Left colon (tissue), 2 donors: ENCODE data around the gene STYK1. TPM values are rescaled to one million over a fixed set of nuclear protein-coding genes. Genes with fewer than 3 reads are reported as not detected.
"Not testable (repeated sequence)": the region's sequence is repeated elsewhere in the genome, so short reads cannot be mapped to it uniquely, and the experiment has no call there.

Experiments used
- ATAC-seq: fragments of 200-7000 bp; cut with Tn5 transposase; one replicate; pipeline ENCODE4 v1.9.1; 2020; ENCODE audit warnings: mild to moderate bottlenecking, moderate library complexity
- DNase-seq, 2 donors: peaks; one replicate each; pipeline ENCODE4 v3.0.0-alpha.2; 2020
- intact Hi-C, 2 donors: fragments of 100-400 bp; cut with DNase I in 1 of 2; cut with micrococcal nuclease in 1 of 2; formaldehyde crosslinking; loops; one replicate each; pipeline versions ENCODE4 v1.11.2 to v1.14.0; 2022; cut with DNase I, micrococcal nuclease
- total RNA-seq, 2 donors: library from RNA; stranded (reverse); fragmentation: NEBNext Ultra II Directional; extraction: Animal tissue kit (Norgen Biotek cat#: 25700); gene quantifications; one replicate each; pipeline ENCODE4 v1.2.1, GENCODE V29; 2021
- donor health status: DM: no; HTN: no; CAD: no.
- donor health status: DM: yes; HTN: yes; CAD: no.

STYK1 gene
- total RNA-seq, 2 donors from 2014 or later = 36.3 to 41.9 TPM

DNA sequence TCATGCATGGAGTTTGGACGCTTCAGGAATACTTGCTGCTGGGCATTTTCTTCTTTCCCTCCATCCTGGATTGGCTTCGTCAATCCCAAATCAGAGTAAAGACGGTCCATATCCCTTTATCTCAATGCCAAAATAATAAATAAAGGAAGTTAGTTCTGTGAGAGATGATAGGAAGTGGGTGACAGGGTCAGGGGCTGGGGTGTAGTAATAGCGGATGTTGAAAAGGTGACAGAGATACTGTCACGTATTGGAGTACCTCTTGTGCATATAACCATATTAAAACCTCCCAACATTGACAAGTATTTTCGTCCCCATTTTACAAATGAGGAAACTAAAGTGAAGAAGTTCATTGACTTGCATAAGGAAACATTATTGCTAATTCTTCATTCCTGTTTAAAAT is 72.9 kb downstream of the STYK1 start:
- no peak for ATAC-seq
- no peak for DNase-seq
- intact Hi-C loops = no loop called here

DNA sequence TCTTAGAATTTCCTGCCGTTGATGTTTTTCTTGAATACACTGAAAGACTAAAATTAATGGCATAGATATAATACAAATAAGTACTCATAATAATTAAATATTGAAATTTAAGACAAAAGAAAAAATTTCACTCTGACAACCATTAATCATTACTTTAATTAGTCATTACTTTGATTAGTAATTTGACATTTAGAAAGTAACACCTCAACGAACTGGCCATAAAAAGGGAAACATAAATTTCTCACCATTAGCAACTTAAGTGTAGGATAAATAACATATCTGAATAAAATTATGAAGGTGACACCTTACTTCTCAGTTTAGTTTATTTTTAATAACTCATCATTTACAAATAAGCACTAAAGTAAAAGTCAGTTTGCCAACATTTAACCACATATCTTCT is 78.0 kb downstream of the STYK1 start:
- no peak for ATAC-seq
- DNase-seq = no peak
- intact Hi-C loops = no loop called here

DNA sequence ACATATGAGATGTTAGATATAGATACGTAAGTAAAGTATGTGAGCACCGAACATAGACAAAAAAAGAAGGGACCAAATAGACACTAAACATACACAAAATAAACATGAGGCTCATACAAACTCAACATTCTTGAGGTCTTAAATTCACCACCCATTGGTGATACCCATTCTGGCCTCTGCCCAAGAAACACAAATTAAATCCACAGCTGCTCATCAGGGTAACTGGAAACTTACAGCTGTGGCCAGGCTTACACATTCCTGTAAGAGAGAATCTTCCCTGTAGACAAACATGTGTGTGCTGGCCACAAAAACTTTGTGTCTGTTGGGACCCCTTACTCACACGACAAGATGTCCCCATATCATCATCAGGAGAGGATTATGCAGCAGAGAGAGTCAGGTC is 82.9 kb downstream of the STYK1 start:
- intact Hi-C loops = no loop called here
- DNase-seq (no peak), ATAC-seq (no peak)

DNA sequence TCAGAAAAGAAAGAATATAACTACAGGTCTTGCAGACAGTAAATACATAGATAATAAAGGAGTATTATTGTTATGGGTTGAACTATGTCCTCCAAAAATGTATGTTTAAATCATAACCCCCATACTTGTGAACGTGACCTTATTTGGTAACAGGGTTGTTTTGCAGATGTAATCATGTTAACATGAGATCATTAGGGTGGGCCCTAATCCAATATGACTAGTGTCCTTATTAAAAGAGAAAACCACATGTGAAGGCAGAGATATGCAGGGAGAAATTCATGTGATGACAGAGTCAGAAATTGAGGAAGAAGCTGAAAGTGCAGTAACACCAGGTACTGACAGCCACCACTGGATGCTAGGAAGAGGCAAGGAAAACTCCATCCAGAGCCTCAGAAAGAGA is 89.4 kb downstream of the STYK1 start:
- intact Hi-C loops = no loop called here
- ATAC-seq = no peak
- no peak for DNase-seq

DNA sequence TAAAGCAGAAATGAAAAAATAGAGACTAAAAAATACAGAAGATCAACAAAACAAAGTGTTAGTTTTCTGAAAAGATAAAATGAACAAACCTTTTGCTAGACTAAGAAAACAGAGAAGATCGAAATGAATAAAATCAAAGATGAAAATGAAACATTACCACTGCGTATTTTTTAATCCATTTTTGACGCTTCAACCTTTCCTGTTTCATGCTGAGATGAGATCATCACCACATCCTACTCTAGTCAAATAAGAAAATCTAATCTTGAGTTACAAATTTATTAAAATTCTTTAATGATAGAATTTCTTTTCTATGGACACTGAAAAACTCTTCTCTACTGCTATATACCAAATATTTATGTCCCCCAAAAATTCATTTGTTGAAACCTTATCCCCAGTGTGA is 91.1 kb downstream of the STYK1 start:
- intact Hi-C loops = no loop called here
- no peak for ATAC-seq
- DNase-seq = no peak

DNA sequence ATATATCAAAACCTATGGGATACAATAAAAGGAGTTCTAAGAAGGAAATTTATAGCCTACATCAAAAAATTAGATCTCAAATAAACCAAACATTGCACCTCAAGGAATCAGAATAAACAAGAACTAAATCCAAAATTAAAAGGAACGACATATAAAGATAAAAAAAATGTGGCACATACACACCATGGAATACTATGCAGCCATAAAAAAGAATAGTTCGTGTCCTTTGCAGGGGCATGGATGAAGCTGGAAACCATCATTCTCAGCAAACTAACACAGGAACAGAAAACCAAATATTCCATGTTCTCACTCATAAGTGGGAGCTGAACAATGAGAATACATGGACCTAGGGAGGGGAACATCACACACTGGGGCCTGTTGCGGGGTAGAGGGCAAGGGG is 91.7 kb downstream of the STYK1 start:
- ATAC-seq, DNase-seq, intact Hi-C loops: not testable (repeated sequence)

DNA sequence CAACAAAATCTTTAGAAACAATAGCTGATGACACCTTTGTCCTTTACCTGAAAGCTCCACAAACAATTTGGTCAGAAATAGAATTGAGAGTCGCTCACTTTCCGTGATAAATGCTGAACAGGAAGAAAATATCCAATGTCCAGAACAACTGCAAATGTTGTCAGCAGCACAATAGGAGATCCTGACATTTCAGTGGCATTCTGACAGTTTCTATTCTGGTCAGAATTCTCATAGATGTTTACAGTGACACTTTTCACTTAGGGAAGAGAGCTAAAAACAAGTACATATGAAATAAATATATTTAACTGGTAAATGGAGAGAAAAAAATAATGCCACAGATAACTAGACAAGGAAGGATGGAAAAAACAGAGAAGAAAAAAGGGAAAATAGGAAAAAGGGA is 99.5 kb downstream of the STYK1 start:
- intact Hi-C loops = no loop called here
- DNase-seq = no peak
- ATAC-seq = no peak

DNA sequence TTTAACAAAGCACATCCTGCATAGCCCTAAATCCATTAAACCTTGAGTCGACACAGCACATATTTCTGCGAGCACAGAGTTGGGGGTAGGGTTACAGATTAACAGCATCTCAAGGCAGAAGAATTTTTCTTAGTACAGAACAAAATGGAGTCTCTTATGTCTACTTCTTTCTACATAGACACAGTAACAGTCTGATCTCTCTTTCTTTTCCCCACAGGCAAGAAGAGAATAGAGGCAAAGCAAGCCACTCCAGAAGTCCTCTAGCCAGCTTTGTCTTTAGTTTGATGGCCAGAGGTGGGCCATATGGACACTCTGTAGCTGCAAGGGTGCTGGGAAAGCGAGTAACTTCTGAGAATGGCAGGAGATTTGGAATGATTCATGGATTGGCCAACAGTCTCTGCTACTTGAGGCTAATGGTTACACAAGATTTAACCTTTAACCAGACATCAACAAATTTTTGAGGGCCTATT is 101.8 kb downstream of the STYK1 start:
- ATAC-seq, DNase-seq, intact Hi-C loops: not testable (repeated sequence)

DNA sequence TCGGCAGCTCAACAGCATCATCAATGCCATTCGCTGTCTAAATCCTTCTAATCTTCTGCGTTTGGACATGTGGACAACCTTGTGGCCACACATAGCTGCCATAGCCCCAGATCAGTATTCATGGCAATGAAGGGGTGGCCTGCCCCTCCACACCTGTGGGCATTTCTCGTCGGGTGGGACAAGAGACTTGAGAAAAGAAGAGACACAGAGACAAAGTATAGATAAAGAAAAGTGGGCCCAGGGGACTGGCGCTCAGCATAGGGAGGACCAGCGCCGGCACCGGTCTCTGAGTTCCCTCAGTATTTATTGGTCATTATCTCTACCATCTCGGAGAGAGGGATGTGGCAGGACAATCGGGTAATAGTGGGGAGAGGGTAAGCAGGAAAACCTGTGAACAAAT is 102.7 kb downstream of the STYK1 start:
- intact Hi-C loops = no loop called here
- no peak for ATAC-seq

More for the DNA sequence above, 102.7 kb downstream of the STYK1 start:
- DNase-seq = no peak

Other genes starting within 250 kb of the STYK1 start
- gene KLRC2, start 238.0 kb downstream of the STYK1 start, total RNA-seq = 1 to 10 TPM in 1 of 2 donors, under 1 TPM in 1; 0.89 to 1.7 TPM
- 1 to 10 TPM; 1.0 to 2.0 TPM for gene KLRC1, start 220.7 kb downstream of the STYK1 start, total RNA-seq
- 1 to 10 TPM in 1 of 2 donors, under 1 TPM in 1; 0.61 to 2.1 TPM for gene EIF2S3B, start 168.2 kb downstream of the STYK1 start, total RNA-seq
- gene MAGOHB, start 60.4 kb downstream of the STYK1 start, total RNA-seq = 10 to 100 TPM; 10.4 to 13.4 TPM
- gene YBX3, start 49.3 kb upstream of the STYK1 start, total RNA-seq = 100 to 1,000 TPM; 140 to 146 TPM
- gene TAS2R7, start 128.6 kb upstream of the STYK1 start, total RNA-seq = not detected
- not detected for gene TAS2R8, start 133.2 kb upstream of the STYK1 start, total RNA-seq
- gene TAS2R9, start 136.1 kb upstream of the STYK1 start, total RNA-seq = not detected
- gene TAS2R10, start 152.3 kb upstream of the STYK1 start, total RNA-seq = not detected
- gene PRR4, start 175.4 kb upstream of the STYK1 start, total RNA-seq = 1 to 10 TPM; 1.0 to 2.3 TPM
- gene PRH1, start 210.2 kb upstream of the STYK1 start, total RNA-seq = 10 to 100 TPM; 10.6 to 13.8 TPM
- gene TAS2R13, start 235.5 kb upstream of the STYK1 start, total RNA-seq = 1 to 10 TPM; 1.3 to 1.9 TPM